SU-DHL-6 (cell line): ENCODE data around the gene SNRPD1.

Source experiments
- H2AFZ ChIP-seq: fragments of 200-600 bp; sonication (generic); 2 replicates; pipeline ENCODE4 v1.6.1; 2014; ENCODE audit warnings: low read depth, mild to moderate bottlenecking, moderate library complexity, mixed read lengths, antibody characterized with exemption, low read length; ENCODE audit not compliant: severe bottlenecking
- H3F3A ChIP-seq: fragments of 200-600 bp; shearing (Covaris generic); 2 replicates; pipeline ENCODE4 v1.6.0; 2016; ENCODE audit warnings: antibody characterized with exemption, mild to moderate bottlenecking; ENCODE audit not compliant: insufficient read depth
- H3K27ac ChIP-seq: fragments of 200-600 bp; sonication (generic); 2 replicates; pipeline ENCODE4 v1.5.1; 2016; ENCODE audit warnings: low read depth, mild to moderate bottlenecking, low read length, moderate library complexity, mixed read lengths
- H3K27me3 ChIP-seq: fragments of 200-600 bp; sonication (generic), shearing (Covaris generic); 2 replicates; pipeline ENCODE4 v1.6.0; 2014; ENCODE audit warnings: mild to moderate bottlenecking, low read length
- H3K36me3 ChIP-seq: fragments of 200-600 bp; sonication (generic); 2 replicates; pipeline ENCODE4 v1.6.1; 2014; ENCODE audit warnings: mild to moderate bottlenecking, low read length, mixed read lengths
- H3K4me2 ChIP-seq: fragments of 300-600, 200-600 bp; shearing (Covaris generic), sonication (generic); 2 replicates; pipeline ENCODE4 v1.6.0; 2014; ENCODE audit warnings: low read length, low read depth, mild to moderate bottlenecking; ENCODE audit not compliant: poor library complexity, severe bottlenecking
- H3K4me3 ChIP-seq: fragments of 200-600 bp; sonication (generic); 2 replicates; pipeline ENCODE4 v1.5.1; 2014; ENCODE audit warnings: antibody characterized with exemption, low read length, mild to moderate bottlenecking, mixed read lengths; ENCODE audit not compliant: insufficient read depth, poor library complexity, severe bottlenecking
- H3K79me2 ChIP-seq: fragments of 200-600 bp; sonication (generic); 2 replicates; pipeline ENCODE4 v1.6.1; 2014; ENCODE audit warnings: mild to moderate bottlenecking, low read length, moderate library complexity; ENCODE audit not compliant: insufficient read depth
- H3K9ac ChIP-seq: fragments of 200-600 bp; sonication (generic); 2 replicates; pipeline ENCODE4 v1.7.0; 2014; ENCODE audit warnings: mild to moderate bottlenecking, low read length
- H3K9me2 ChIP-seq: fragments of 200-600 bp; sonication (generic); replicated peaks from 2 replicates; pipeline ENCODE4 v1.6.1; 2014; ENCODE audit warnings: low read length; ENCODE audit not compliant: insufficient read depth
- H3K9me3 ChIP-seq: fragments of 200-600 bp; sonication (generic); 2 replicates; pipeline ENCODE4 v1.6.1; 2014; ENCODE audit warnings: low read length, mixed read lengths; ENCODE audit not compliant: insufficient read depth
- H4K20me1 ChIP-seq: fragments of 200-600 bp; sonication (generic); 2 replicates; pipeline ENCODE4 v1.6.1; 2014; ENCODE audit warnings: low read depth, mild to moderate bottlenecking, antibody characterized with exemption, low read length, moderate library complexity, mixed read lengths
- CTCF ChIP-seq: fragments of 200-600 bp; sonication (generic); IDR thresholded peaks from one replicate; pipeline ENCODE4 v1.5.1; 2017; ENCODE audit warnings: antibody characterized with exemption, mild to moderate bottlenecking, low read length, moderate library complexity; ENCODE audit not compliant: insufficient read depth, poor library complexity, severe bottlenecking
- EZH2phosphoT487 ChIP-seq: fragments of 200-600 bp; sonication (generic), shearing (Covaris generic); conservative IDR thresholded peaks from 2 replicates; pipeline ENCODE4 v1.6.1; 2018; ENCODE audit warnings: mild to moderate bottlenecking, antibody characterized with exemption, low read length, moderate library complexity, mixed read lengths

Gene SNRPD1

GRCh38 chr18:21662581-21662980 is 50.5 kb downstream of the SNRPD1 start:
- Histone ChIP-seq H3K9ac (no peak overlapping the region), H4K20me1 (no peaks in the 10 kb centered on the region), H3F3A (no peaks in the 10 kb centered on the region; the same call in 1 of the 2 replicates), H3K79me2 (no peaks in the 10 kb centered on the region), H3K4me3 (no peak overlapping the region), H3K4me2 (no peak overlapping the region), H3K27ac (no peak overlapping the region), H3K9me2 (no peaks in the 10 kb centered on the region), H3K36me3 (peaks cover 16% of the 10 kb centered on the region), H3K9me3 (no peaks in the 10 kb centered on the region), H2AFZ (no peak overlapping the region), H3K27me3 (no peaks in the 10 kb centered on the region)
- TF ChIP-seq CTCF = no peak
- no peak for TF ChIP-seq EZH2phosphoT487

GRCh38 chr18:21663578-21663977 is 51.5 kb downstream of the SNRPD1 start:
- no peaks in the 10 kb centered on the region for H3K9me3 ChIP-seq
- H4K20me1 ChIP-seq = no peaks in the 10 kb centered on the region
- no peaks in the 10 kb centered on the region; the same call in 1 of the 2 replicates for H3F3A ChIP-seq
- TF ChIP-seq EZH2phosphoT487 (no peak), CTCF (no peak)
- H3K79me2 ChIP-seq = no peaks in the 10 kb centered on the region
- H3K9ac ChIP-seq = no peak overlapping the region
- no peak overlapping the region for H3K4me3 ChIP-seq
- H2AFZ ChIP-seq = no peak overlapping the region
- H3K9me2 ChIP-seq = no peaks in the 10 kb centered on the region
- no peak overlapping the region for H3K4me2 ChIP-seq
- H3K27me3 ChIP-seq = no peaks in the 10 kb centered on the region
- no peak overlapping the region for H3K27ac ChIP-seq
- peaks cover 16% of the 10 kb centered on the region for H3K36me3 ChIP-seq

- Histone ChIP-seq H3K9me3 (no peaks in the 10 kb centered on the region), H3K27me3 (no peaks in the 10 kb centered on the region), H4K20me1 (no peaks in the 10 kb centered on the region), H3F3A (no peaks in the 10 kb centered on the region; the same call in 1 of the 2 replicates), H3K4me2 (no peak overlapping the region), H3K79me2 (no peaks in the 10 kb centered on the region), H3K36me3 (peaks cover 16% of the 10 kb centered on the region), H3K9me2 (no peaks in the 10 kb centered on the region), H3K27ac (no peak overlapping the region), H3K9ac (no peak overlapping the region), H3K4me3 (no peak overlapping the region), H2AFZ (no peak overlapping the region)
- TF ChIP-seq CTCF = no peak
- TF ChIP-seq EZH2phosphoT487 = no peak
These were observed 52.0 kb downstream of the SNRPD1 start for GRCh38 chr18:21664069-21664468.
